Measurements from ENCODE around the gene DOLK.

DOLK gene

DNA sequence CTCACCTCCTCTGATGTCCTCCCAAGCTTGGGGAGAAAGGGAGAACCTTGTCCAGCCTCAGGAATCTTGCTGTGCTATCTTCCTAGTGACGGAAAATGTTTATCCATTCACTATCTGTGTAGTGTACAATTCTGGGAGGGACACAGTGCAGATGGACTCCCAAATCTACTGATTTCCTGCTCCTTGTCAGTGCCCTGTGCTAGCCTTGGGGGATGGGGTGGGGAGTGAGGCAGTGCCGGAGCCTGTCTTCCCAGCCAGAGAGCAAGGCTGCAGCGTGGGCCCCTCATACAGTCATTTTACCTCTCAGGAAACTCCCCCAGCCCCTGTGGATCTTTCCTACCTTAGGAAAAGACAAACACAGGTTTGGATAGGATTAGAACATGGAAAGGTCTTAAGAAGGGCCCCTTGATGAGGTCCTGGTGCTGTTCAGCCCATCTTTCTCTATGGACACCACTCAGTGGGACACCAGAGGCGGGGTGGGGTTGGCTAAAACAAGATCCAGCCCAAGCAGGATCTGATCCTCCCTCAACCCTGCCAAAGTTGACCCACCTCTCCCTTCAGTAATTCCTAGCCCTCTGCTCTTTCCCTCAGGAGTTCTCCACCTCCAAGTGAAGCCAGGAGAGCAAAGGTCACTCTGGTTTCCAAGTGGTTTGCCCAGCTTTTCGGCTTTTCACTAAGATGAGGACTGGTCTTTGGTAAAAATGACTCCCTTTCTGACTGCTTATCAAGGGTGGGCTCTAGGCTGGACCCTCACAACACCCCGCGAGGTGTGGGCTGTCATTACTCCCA is 3.4 kb downstream of the DOLK start:
- TF ChIP-seq, protein P1, sequence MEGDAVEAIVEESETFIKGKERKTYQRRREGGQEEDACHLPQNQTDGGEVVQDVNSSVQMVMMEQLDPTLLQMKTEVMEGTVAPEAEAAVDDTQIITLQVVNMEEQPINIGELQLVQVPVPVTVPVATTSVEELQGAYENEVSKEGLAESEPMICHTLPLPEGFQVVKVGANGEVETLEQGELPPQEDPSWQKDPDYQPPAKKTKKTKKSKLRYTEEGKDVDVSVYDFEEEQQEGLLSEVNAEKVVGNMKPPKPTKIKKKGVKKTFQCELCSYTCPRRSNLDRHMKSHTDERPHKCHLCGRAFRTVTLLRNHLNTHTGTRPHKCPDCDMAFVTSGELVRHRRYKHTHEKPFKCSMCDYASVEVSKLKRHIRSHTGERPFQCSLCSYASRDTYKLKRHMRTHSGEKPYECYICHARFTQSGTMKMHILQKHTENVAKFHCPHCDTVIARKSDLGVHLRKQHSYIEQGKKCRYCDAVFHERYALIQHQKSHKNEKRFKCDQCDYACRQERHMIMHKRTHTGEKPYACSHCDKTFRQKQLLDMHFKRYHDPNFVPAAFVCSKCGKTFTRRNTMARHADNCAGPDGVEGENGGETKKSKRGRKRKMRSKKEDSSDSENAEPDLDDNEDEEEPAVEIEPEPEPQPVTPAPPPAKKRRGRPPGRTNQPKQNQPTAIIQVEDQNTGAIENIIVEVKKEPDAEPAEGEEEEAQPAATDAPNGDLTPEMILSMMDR (IDR thresholded peaks at IDR 0.05; ENCODE audit: insufficient read depth, low read depth, low read length, missing control alignments), result no peak
- no peak for DNase-seq (ENCODE audit: low read depth)
- H3K4me3 ChIP-seq (ENCODE audit: low read depth, low read length), result no peak overlapping the region

DNA sequence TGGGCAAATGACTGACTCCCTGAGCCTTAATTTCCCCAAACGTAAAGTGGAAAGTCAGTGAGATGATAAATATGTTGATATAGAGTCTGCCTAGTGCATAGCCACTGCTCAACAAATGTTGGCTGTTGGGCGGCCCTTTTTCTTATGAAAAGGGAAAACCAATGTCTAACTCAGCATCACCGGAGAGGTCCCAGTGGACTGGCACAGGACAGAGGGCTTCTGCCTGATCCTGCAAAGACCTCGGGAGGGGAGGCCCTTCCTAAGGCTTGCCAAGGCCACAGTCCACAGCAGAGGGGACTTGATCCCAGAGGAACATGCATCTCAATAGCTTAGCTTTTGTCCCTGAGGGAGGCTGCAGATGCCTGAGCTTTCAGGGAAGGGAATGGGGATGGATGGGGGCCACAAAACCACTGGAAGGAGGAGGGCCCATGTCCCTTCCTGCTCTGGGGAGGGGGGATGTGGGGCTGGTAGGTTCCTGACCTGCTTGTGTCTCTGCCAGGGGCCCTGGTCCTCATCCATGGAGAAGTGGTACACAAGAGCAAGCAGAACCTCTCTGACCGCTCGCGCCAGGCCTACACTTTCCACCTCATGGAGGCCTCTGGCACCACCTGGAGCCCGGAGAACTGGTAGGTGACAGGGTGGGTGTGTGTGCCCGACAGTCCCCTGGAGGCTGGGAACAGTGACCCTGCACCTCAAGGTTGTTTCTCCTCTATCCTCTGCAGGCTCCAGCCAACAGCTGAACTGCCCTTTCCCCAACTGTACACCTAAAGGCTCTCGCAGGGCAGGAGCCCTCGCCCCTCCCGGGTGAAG is 6.3 kb downstream of the DOLK start:
- no peak for DNase-seq (ENCODE audit: low read depth)
- no peak overlapping the region for H3K4me3 ChIP-seq (ENCODE audit: low read depth, low read length)
- TF ChIP-seq, protein P1 (IDR thresholded peaks at IDR 0.05; ENCODE audit: insufficient read depth, low read depth, low read length, missing control alignments), result no peak

DNA sequence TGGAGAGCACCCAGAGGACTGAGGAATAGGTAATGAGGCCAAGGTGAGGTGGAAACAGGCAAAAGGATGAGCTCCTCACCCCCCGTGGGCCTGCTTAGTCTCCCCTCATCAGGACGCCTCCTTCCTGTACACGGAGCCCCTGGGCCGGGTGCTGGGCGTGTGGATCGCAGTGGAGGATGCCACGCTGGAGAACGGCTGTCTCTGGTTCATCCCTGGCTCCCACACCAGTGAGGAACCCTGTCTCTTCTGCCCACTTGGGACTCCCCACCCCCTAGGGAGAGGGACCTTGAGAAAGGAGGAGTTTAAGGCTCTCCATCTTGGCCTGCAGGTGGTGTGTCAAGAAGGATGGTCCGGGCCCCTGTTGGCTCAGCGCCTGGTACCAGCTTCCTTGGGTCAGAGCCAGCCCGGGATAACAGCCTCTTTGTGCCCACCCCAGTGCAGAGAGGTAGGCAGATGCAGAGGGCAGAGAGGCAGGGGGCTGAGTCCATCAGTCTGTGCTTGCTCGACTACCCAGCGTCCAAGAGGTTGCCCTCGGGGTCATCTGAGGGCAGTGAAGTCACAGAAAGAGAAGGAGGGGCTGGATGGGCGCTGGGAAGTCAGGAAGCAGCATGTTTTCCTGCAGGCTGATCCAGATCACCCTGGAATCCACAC is 7.0 kb downstream of the DOLK start:
- no peak for DNase-seq (ENCODE audit: low read depth)
- TF ChIP-seq, protein P1 (IDR thresholded peaks at IDR 0.05; ENCODE audit: insufficient read depth, low read depth, low read length, missing control alignments), result no peak
- no peak overlapping the region for H3K4me3 ChIP-seq (ENCODE audit: low read depth, low read length)

DNA sequence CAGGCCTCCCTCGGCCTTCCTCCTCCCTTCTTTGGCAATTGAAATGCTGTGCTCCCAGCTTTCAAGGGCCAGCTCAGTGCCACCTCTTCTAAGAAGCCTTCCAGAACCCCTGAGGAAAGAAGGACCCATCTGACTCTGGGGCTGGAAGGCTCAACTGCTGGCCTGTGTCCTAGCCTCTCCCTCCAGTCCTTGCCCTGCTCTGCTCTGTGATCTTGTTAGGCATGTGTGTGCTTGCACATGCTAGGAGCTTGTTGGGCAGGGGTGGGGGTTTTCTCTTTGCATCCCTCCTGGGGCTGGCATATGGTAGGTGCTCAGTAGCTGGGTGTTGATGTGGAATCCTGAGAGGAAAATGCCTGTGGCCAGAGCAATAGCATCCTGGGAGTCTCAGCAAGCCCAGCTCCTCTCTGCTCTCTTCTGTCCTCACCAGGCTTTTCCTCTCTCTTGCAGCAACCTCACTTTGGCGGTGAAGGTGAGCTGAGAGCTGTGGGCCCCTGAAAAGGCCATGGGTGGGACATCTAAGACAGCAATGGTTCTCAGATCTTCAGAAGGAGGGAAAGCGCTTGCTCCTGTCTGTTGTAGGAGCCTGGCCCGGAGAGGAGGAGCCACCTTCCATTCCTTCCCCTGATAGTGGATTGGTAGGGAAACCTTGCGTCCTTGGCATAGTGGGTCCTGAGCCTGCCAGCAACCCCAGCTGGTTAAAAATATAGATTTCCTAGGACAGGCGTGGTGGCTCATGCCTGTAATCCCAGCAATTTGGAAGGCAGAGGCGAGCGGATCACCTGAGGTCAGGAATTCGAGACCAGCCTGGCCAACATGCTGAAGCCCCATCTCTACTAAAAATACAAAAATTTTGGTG is 9.9 kb downstream of the DOLK start:
- DNase-seq (ENCODE audit: low read depth), result no peak
- TF ChIP-seq, protein P1 (IDR thresholded peaks at IDR 0.05; ENCODE audit: insufficient read depth, low read depth, low read length, missing control alignments), result no peak
- no peak overlapping the region for H3K4me3 ChIP-seq (ENCODE audit: low read depth, low read length)

DNA sequence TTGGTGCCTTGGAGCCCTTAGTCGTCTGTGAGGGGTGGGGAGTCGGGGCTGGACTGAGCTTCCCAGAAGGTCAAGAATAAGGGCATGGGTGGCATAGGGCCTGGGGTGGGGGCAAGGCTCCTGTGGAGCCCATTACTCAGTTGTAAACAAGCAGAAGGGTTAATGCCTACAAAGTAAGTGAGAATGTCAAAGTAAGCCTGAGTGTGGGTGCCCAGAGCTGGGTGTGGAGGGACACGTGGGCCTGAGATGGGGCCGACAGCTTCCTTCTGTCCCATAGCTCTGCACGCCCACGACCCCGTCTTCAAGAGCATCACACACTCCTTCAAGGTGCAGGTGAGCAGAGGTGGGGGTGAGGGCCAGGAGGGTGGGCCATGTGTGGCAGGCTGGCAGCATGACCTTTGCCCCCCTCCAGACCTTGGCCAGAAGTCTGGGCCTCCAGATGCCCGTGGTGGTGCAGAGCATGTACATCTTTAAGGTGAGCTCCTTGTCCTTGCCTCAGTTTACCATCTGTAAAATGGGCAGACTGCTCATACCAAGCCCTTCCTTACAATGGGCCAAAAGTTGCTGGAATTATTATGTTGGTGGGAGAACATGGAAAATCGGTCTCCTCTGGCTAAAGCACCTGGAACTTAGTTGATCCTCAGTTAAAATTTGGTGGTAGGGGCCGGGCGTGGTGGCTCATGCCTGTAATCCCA is 11.1 kb downstream of the DOLK start:
- no peak overlapping the region for H3K4me3 ChIP-seq (ENCODE audit: low read depth, low read length)
- TF ChIP-seq, protein P1 (IDR thresholded peaks at IDR 0.05; ENCODE audit: insufficient read depth, low read depth, low read length, missing control alignments), result no peak
- DNase-seq (ENCODE audit: low read depth), result no peak

DNA sequence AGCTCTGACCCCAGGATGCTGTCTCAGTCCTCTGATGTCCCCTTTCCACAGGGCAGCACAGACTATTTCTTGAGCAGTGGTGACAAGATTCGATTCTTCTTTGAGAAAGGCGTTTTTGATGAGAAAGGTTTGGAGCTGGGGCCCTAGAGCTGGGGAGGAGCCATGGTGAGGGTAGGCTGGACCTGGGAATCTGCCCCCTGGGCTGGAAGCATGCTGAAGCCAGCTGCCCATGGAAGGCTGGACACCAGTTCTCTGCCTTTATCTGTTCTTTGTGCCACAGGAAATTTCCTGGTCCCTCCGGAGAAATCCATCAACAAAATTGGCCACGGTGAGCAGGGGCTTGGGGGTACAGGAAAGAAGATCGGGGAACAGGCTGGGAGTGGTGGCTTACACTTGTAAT is 13.7 kb downstream of the DOLK start:
- no peak for DNase-seq (ENCODE audit: low read depth)
- no peak overlapping the region for H3K4me3 ChIP-seq (ENCODE audit: low read depth, low read length)
- TF ChIP-seq, protein P1 (IDR thresholded peaks at IDR 0.05; ENCODE audit: insufficient read depth, low read depth, low read length, missing control alignments), result no peak

Data from GM12865 (cell line).